ENCODE measurements around the gene NUCB2. TPM values are rescaled to one million over a fixed set of nuclear protein-coding genes. Genes with fewer than 3 reads are reported as not detected.

NUCB2 gene
- total RNA-seq, 2 experiments from 2014 or later, result 42.4 to 73.0 TPM

- no peaks in the 10 kb centered on the region for H3K9me2 ChIP-seq (ENCODE audit: insufficient read depth, low read length)
- CTCF ChIA-PET (ENCODE audit: unreplicated experiment), result no interaction called here
- H2AFZ ChIP-seq (ENCODE audit: low read length), result no peak overlapping the region
- no peaks in the 10 kb centered on the region for H3K79me2 ChIP-seq (ENCODE audit: insufficient read depth, low read depth, low read length)
- H3K4me3 ChIP-seq (ENCODE audit: low read depth, low read length, poor library complexity, severe bottlenecking), result no peak overlapping the region
- no TSS peak for BruUV-seq (replicated peaks)
- no peaks in the 10 kb centered on the region for H4K20me1 ChIP-seq (ENCODE audit: insufficient read depth, low read length)
- no peaks in the 10 kb centered on the region for H3K4me1 ChIP-seq (ENCODE audit: insufficient read depth, low read length, poor library complexity, severe bottlenecking)
- peaks cover 18% of the 10 kb centered on the region; the same call in 1 of the 2 replicates for H3K36me3 ChIP-seq (ENCODE audit: insufficient read depth, low read length)
- POLR2A ChIA-PET, result interaction anchor here (0.6 to 3.2 kb wide), 4 partner anchors 11 to 126 kb away, joined by 3 to 11 read pairs (median 6); partner anchors contain the start of gene PIK3C2A
- no peak for DNase-seq (ENCODE audit: low spot score)
- H3K4me2 ChIP-seq (ENCODE audit: low read length), result no peak overlapping the region
- intact Hi-C loops (cut with micrococcal nuclease; ENCODE audit: unreplicated experiment), result no loop called here
- TF ChIP-seq CTCF (conservative IDR thresholded peaks at IDR 0.05; ENCODE audit: low read length) (no peak), EZH2phosphoT487 (IDR thresholded peaks at IDR 0.05; ENCODE audit: borderline replicate concordance, low read depth, low read length) (no peak)
- H3K9me3 ChIP-seq (ENCODE audit: low read length), result no peaks in the 10 kb centered on the region
- no peak overlapping the region for H3K27ac ChIP-seq (ENCODE audit: low read depth, low read length, poor library complexity, severe bottlenecking)
These were observed 57.5 kb downstream of the NUCB2 start for GRCh38 chr11:17333799-17334586.

GRCh38 chr11:17343257-17343656 is 66.7 kb downstream of the NUCB2 start:
- Histone ChIP-seq H3K9me3 (ENCODE audit: low read length) (no peaks in the 10 kb centered on the region), H3K4me1 (ENCODE audit: insufficient read depth, low read length, poor library complexity, severe bottlenecking) (no peaks in the 10 kb centered on the region), H3K4me2 (ENCODE audit: low read length) (no peak overlapping the region), H2AFZ (ENCODE audit: low read length) (no peak overlapping the region), H3K27ac (ENCODE audit: low read depth, low read length, poor library complexity, severe bottlenecking) (no peak overlapping the region), H3K9me2 (ENCODE audit: insufficient read depth, low read length) (no peaks in the 10 kb centered on the region), H3K36me3 (ENCODE audit: insufficient read depth, low read length) (no peaks in the 10 kb centered on the region), H3K79me2 (ENCODE audit: insufficient read depth, low read depth, low read length) (no peaks in the 10 kb centered on the region), H4K20me1 (ENCODE audit: insufficient read depth, low read length) (no peaks in the 10 kb centered on the region), H3K4me3 (ENCODE audit: low read depth, low read length, poor library complexity, severe bottlenecking) (no peak overlapping the region)
- DNase-seq (ENCODE audit: low spot score), result no peak
- intact Hi-C loops (cut with micrococcal nuclease; ENCODE audit: unreplicated experiment), result no loop called here
- TF ChIP-seq EZH2phosphoT487 (IDR thresholded peaks at IDR 0.05; ENCODE audit: borderline replicate concordance, low read depth, low read length), result no peak
- TF ChIP-seq CTCF (conservative IDR thresholded peaks at IDR 0.05; ENCODE audit: low read length), result no peak
- POLR2A ChIA-PET, result no interaction called here
- CTCF ChIA-PET (ENCODE audit: unreplicated experiment), result no interaction called here
- BruUV-seq (replicated peaks), result no TSS peak

GRCh38 chr11:17343907-17344306 is 67.4 kb downstream of the NUCB2 start:
- Histone ChIP-seq H3K4me1 (ENCODE audit: insufficient read depth, low read length, poor library complexity, severe bottlenecking) (no peaks in the 10 kb centered on the region), H3K4me3 (ENCODE audit: low read depth, low read length, poor library complexity, severe bottlenecking) (no peak overlapping the region), H3K79me2 (ENCODE audit: insufficient read depth, low read depth, low read length) (no peaks in the 10 kb centered on the region), H3K9me2 (ENCODE audit: insufficient read depth, low read length) (no peaks in the 10 kb centered on the region), H3K27ac (ENCODE audit: low read depth, low read length, poor library complexity, severe bottlenecking) (no peak overlapping the region), H3K4me2 (ENCODE audit: low read length) (no peak overlapping the region), H2AFZ (ENCODE audit: low read length) (no peak overlapping the region), H3K9me3 (ENCODE audit: low read length) (no peaks in the 10 kb centered on the region), H4K20me1 (ENCODE audit: insufficient read depth, low read length) (no peaks in the 10 kb centered on the region), H3K36me3 (ENCODE audit: insufficient read depth, low read length) (no peaks in the 10 kb centered on the region)
- ChIA-PET CTCF (ENCODE audit: unreplicated experiment) (no interaction called here), POLR2A (interaction anchor here (2.0 to 2.1 kb wide), 2 partner anchors 9 to 14 kb away, joined by 7 to 11 read pairs; no protein-coding TSS in a partner anchor)
- BruUV-seq (replicated peaks), result no TSS peak
- no peak for DNase-seq (ENCODE audit: low spot score)
- intact Hi-C loops (cut with micrococcal nuclease; ENCODE audit: unreplicated experiment), result no loop called here
- TF ChIP-seq CTCF (conservative IDR thresholded peaks at IDR 0.05; ENCODE audit: low read length) (no peak), EZH2phosphoT487 (IDR thresholded peaks at IDR 0.05; ENCODE audit: borderline replicate concordance, low read depth, low read length) (no peak)

Measured in OCI-LY7 (cell line).